NCI-H146 (cell line): ENCODE results near the gene CRYBG2.
A peak's percentile ranks its signal among the peaks of the same experiment; 100 is the strongest.

ENCODE experiments used
- DNase-seq: peaks from one replicate; lab custom pipeline; 2025; lab: John Stamatoyannopoulos, UW

The CRYBG2 gene

GRCh38 chr1:26281091-26281958 is 72.6 kb downstream of the CRYBG2 start:
- DNase-seq: no peak

- DNase-seq: no peak
Measured at GRCh38 chr1:26280333-26281042, 73.4 kb downstream of the CRYBG2 start.

GRCh38 chr1:26279456-26280332 is 74.2 kb downstream of the CRYBG2 start, which contains the start of gene SH3BGRL3:
SH3BGRL3 (plus strand) TSS chr1:26280086; CDS start chr1:26280156, 70 bp downstream.
- peak; percentile 68 for DNase-seq

GRCh38 chr1:26278724-26279455 is 75.0 kb downstream of the CRYBG2 start:
- no peak for DNase-seq

GRCh38 chr1:26278303-26278702 is 75.6 kb downstream of the CRYBG2 start:
- no peak for DNase-seq

- DNase-seq: no peak
Measured at GRCh38 chr1:26277719-26278118, 76.2 kb downstream of the CRYBG2 start.

GRCh38 chr1:26277261-26277661 is 76.7 kb downstream of the CRYBG2 start:
- DNase-seq: no peak

GRCh38 chr1:26276432-26276838 is 77.5 kb downstream of the CRYBG2 start:
- DNase-seq: no peak

GRCh38 chr1:26275580-26276431 is 78.1 kb downstream of the CRYBG2 start:
- peak; percentile 33 for DNase-seq

GRCh38 chr1:26274801-26275425 is 79.0 kb downstream of the CRYBG2 start:
- DNase-seq: no peak
